ENCODE data around the gene SLC30A3. TPM values are rescaled to one million over a fixed set of nuclear protein-coding genes. Genes with fewer than 3 reads are reported as not detected.
A peak's percentile ranks its signal among the peaks of the same experiment; 100 is the strongest.

The SLC30A3 gene
- total and polyA plus RNA-seq, 5 donors from 2014 or later: 0.05 to 0.10 TPM; not detected in 3

DNA sequence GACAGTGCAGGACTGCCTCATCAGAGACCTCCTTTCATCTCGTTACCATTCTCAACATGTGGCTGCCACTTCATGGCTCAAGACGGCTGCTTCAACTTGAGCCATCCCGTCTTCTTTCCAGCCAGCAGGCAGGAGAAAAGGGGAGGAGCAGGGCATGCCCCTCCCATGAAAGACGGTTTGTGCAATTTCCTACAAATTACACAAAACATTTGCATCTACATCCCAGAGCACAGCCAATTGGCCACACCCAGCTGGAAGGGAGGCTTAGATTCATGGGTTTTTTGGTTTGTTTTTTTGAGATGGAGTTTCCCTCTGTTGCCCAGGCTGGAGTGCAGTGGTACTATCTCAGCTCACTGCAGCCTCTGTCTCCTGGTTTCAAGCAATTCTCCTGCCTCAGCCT lies 33.6 kb upstream of the SLC30A3 start:
- Mint-ChIP-seq H3K4me3 (no peak overlapping the region), H3K9me3 (no peaks in the 10 kb centered on the region), H3K4me1 (no peaks in the 10 kb centered on the region), H3K36me3 (no peaks in the 10 kb centered on the region), H3K27ac (no peak overlapping the region), H3K27me3 (peaks cover 13% of the 10 kb centered on the region)
- Histone ChIP-seq H3K27ac (ENCODE audit: insufficient read depth, low read length, poor library complexity, severe bottlenecking) (no peak overlapping the region), H3K9me3 (ENCODE audit: control insufficient read depth in 2 of 2, low read length in 2 of 2) (no peaks in the 10 kb centered on the region), H3K4me1 (ENCODE audit: control insufficient read depth, insufficient read depth, low read length, poor library complexity, severe bottlenecking) (no peaks in the 10 kb centered on the region), H3K36me3 (ENCODE audit: control insufficient read depth, insufficient read depth, low read length) (no peaks in the 10 kb centered on the region), H3K4me3 (ENCODE audit: low read depth, low read length) (no peak overlapping the region), H3K27me3 (ENCODE audit: control insufficient read depth, insufficient read depth, low read length) (peaks cover 5% of the 10 kb centered on the region)
- ATAC-seq (ENCODE audit: low read depth in 2 of 2): no peak
- DNase-seq: no peak

- Mint-ChIP-seq H3K27ac (no peak overlapping the region), H3K27me3 (peaks cover 18% of the 10 kb centered on the region), H3K36me3 (no peaks in the 10 kb centered on the region), H3K4me1 (no peaks in the 10 kb centered on the region), H3K9me3 (no peaks in the 10 kb centered on the region), H3K4me3 (no peak overlapping the region)
- no peak overlapping the region for H3K4me3 ChIP-seq (ENCODE audit: low read depth, low read length)
- no peaks in the 10 kb centered on the region for H3K9me3 ChIP-seq (ENCODE audit: control insufficient read depth in 2 of 2, low read length in 2 of 2)
- no peaks in the 10 kb centered on the region for H3K4me1 ChIP-seq (ENCODE audit: control insufficient read depth, insufficient read depth, low read length, poor library complexity, severe bottlenecking)
- DNase-seq (no peak), ATAC-seq (ENCODE audit: low read depth in 2 of 2) (no peak)
- H3K27ac ChIP-seq (ENCODE audit: insufficient read depth, low read length, poor library complexity, severe bottlenecking): no peak overlapping the region
- peaks cover 5% of the 10 kb centered on the region for H3K27me3 ChIP-seq (ENCODE audit: control insufficient read depth, insufficient read depth, low read length)
- no peaks in the 10 kb centered on the region for H3K36me3 ChIP-seq (ENCODE audit: control insufficient read depth, insufficient read depth, low read length)
Observed at GRCh38 chr2:27294928-27295327, 32.1 kb upstream of the SLC30A3 start.

DNA sequence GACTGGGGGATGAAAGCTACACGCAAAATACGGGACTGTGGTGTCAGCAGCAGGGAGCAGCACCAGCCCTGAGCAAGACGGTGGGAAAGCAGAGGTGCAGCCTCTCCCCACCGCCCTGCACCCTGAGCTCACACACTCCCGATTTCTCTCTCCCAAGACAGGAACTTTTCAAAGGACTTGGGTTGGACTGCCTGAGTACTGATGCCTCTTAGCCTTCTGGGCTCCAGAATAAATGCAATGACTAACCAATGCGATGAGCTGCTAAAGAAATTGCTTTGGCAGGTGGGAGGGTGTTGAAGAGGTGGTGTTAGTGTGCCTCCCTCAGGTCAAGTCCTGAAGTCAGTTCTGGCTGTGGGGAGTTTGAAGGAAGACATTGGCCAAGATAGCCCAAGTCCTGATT lies 29.0 kb upstream of the SLC30A3 start:
- Histone ChIP-seq H3K9me3 (ENCODE audit: control insufficient read depth in 2 of 2, low read length in 2 of 2) (no peaks in the 10 kb centered on the region), H3K27me3 (ENCODE audit: control insufficient read depth, insufficient read depth, low read length) (peaks cover 12% of the 10 kb centered on the region), H3K27ac (ENCODE audit: insufficient read depth, low read length, poor library complexity, severe bottlenecking) (no peak overlapping the region), H3K36me3 (ENCODE audit: control insufficient read depth, insufficient read depth, low read length) (no peaks in the 10 kb centered on the region), H3K4me1 (ENCODE audit: control insufficient read depth, insufficient read depth, low read length, poor library complexity, severe bottlenecking) (no peaks in the 10 kb centered on the region), H3K4me3 (ENCODE audit: low read depth, low read length) (no peak overlapping the region)
- no peaks in the 10 kb centered on the region for H3K4me1 Mint-ChIP-seq
- no peak overlapping the region for H3K4me3 Mint-ChIP-seq
- DNase-seq (no peak), ATAC-seq (ENCODE audit: low read depth in 2 of 2) (no peak)
- no peaks in the 10 kb centered on the region for H3K36me3 Mint-ChIP-seq
- H3K27me3 Mint-ChIP-seq: peaks cover 37% of the 10 kb centered on the region
- H3K9me3 Mint-ChIP-seq: peaks cover 0 to 1% (median 0%) of the 10 kb centered on the region in 7 donors
- peak overlapping the region in 1 of 3 donors; percentile 38 for H3K27ac Mint-ChIP-seq

- H3K9me3 Mint-ChIP-seq: peaks cover 0 to 1% (median 0%) of the 10 kb centered on the region in 7 donors
- peaks cover 12% of the 10 kb centered on the region for H3K27me3 ChIP-seq (ENCODE audit: control insufficient read depth, insufficient read depth, low read length)
- ATAC-seq (ENCODE audit: low read depth in 2 of 2) (no peak), DNase-seq (no peak)
- H3K4me3 ChIP-seq (ENCODE audit: low read depth, low read length): no peak overlapping the region
- no peaks in the 10 kb centered on the region for H3K4me1 Mint-ChIP-seq
- no peak overlapping the region for H3K27ac ChIP-seq (ENCODE audit: insufficient read depth, low read length, poor library complexity, severe bottlenecking)
- no peak overlapping the region for H3K4me3 Mint-ChIP-seq
- H3K27me3 Mint-ChIP-seq: peaks cover 42% of the 10 kb centered on the region
- no peaks in the 10 kb centered on the region for H3K4me1 ChIP-seq (ENCODE audit: control insufficient read depth, insufficient read depth, low read length, poor library complexity, severe bottlenecking)
- H3K9me3 ChIP-seq (ENCODE audit: control insufficient read depth in 2 of 2, low read length in 2 of 2): no peaks in the 10 kb centered on the region
- H3K36me3 Mint-ChIP-seq: no peaks in the 10 kb centered on the region
- H3K36me3 ChIP-seq (ENCODE audit: control insufficient read depth, insufficient read depth, low read length): no peaks in the 10 kb centered on the region
- no peak overlapping the region for H3K27ac Mint-ChIP-seq
Observed at GRCh38 chr2:27290549-27290948, 27.7 kb upstream of the SLC30A3 start.

- no peaks in the 10 kb centered on the region for H3K9me3 ChIP-seq (ENCODE audit: control insufficient read depth in 2 of 2, low read length in 2 of 2)
- no peak for ATAC-seq (ENCODE audit: low read depth in 2 of 2)
- no peak for DNase-seq
- Mint-ChIP-seq H3K27ac (no peak overlapping the region), H3K4me1 (no peaks in the 10 kb centered on the region), H3K36me3 (no peaks in the 10 kb centered on the region), H3K27me3 (peaks cover 42% of the 10 kb centered on the region), H3K9me3 (peaks cover 0 to 1% (median 0%) of the 10 kb centered on the region in 7 donors), H3K4me3 (no peak overlapping the region)
- H3K4me1 ChIP-seq (ENCODE audit: control insufficient read depth, insufficient read depth, low read length, poor library complexity, severe bottlenecking): no peaks in the 10 kb centered on the region
- no peaks in the 10 kb centered on the region for H3K36me3 ChIP-seq (ENCODE audit: control insufficient read depth, insufficient read depth, low read length)
- no peak overlapping the region for H3K27ac ChIP-seq (ENCODE audit: insufficient read depth, low read length, poor library complexity, severe bottlenecking)
- H3K27me3 ChIP-seq (ENCODE audit: control insufficient read depth, insufficient read depth, low read length): peaks cover 19% of the 10 kb centered on the region
- H3K4me3 ChIP-seq (ENCODE audit: low read depth, low read length): no peak overlapping the region
Observed at GRCh38 chr2:27288610-27289009, 25.8 kb upstream of the SLC30A3 start.

GRCh38 chr2:27285481-27285880 lies 22.6 kb upstream of the SLC30A3 start:
- no peaks in the 10 kb centered on the region for H3K36me3 Mint-ChIP-seq
- Histone ChIP-seq H3K36me3 (ENCODE audit: control insufficient read depth, insufficient read depth, low read length) (no peaks in the 10 kb centered on the region), H3K27me3 (ENCODE audit: control insufficient read depth, insufficient read depth, low read length) (peaks cover 19% of the 10 kb centered on the region), H3K27ac (ENCODE audit: insufficient read depth, low read length, poor library complexity, severe bottlenecking) (no peak overlapping the region), H3K4me1 (ENCODE audit: control insufficient read depth, insufficient read depth, low read length, poor library complexity, severe bottlenecking) (no peaks in the 10 kb centered on the region), H3K9me3 (ENCODE audit: control insufficient read depth in 2 of 2, low read length in 2 of 2) (no peaks in the 10 kb centered on the region), H3K4me3 (ENCODE audit: low read depth, low read length) (no peak overlapping the region)
- H3K4me3 Mint-ChIP-seq: no peak overlapping the region
- no peaks in the 10 kb centered on the region for H3K4me1 Mint-ChIP-seq
- no peak overlapping the region for H3K27ac Mint-ChIP-seq
- H3K27me3 Mint-ChIP-seq: peaks cover 42% of the 10 kb centered on the region
- no peak for ATAC-seq (ENCODE audit: low read depth in 2 of 2)
- no peak for DNase-seq
- peaks cover 0 to 1% (median 0%) of the 10 kb centered on the region in 7 donors for H3K9me3 Mint-ChIP-seq

DNA sequence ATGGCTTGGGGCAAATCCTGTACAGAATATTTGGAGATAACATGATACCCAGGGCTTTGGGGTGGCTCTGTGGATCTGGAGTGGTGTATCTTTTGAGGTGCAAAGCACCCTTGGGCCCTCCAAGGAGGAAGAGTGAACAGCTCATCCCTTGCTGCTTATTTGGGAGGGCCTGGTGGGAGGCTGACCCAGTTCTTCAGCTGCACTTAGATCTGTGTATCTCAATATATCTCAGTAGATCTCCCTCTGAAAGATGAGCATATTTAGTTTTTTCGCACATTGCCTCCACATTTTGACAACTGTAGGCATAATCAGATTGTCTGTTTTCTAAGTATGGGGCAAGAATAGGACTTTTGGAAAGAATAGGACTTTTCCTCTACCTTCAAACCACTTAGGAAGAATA lies 22.1 kb upstream of the SLC30A3 start:
- Histone ChIP-seq H3K36me3 (ENCODE audit: control insufficient read depth, insufficient read depth, low read length) (no peaks in the 10 kb centered on the region), H3K4me3 (ENCODE audit: low read depth, low read length) (no peak overlapping the region), H3K9me3 (ENCODE audit: control insufficient read depth in 2 of 2, low read length in 2 of 2) (no peaks in the 10 kb centered on the region), H3K27me3 (ENCODE audit: control insufficient read depth, insufficient read depth, low read length) (peaks cover 19% of the 10 kb centered on the region), H3K4me1 (ENCODE audit: control insufficient read depth, insufficient read depth, low read length, poor library complexity, severe bottlenecking) (no peaks in the 10 kb centered on the region), H3K27ac (ENCODE audit: insufficient read depth, low read length, poor library complexity, severe bottlenecking) (no peak overlapping the region)
- H3K27me3 Mint-ChIP-seq: peaks cover 44% of the 10 kb centered on the region
- H3K36me3 Mint-ChIP-seq: no peaks in the 10 kb centered on the region
- ATAC-seq (ENCODE audit: low read depth in 2 of 2): no peak
- H3K4me3 Mint-ChIP-seq: no peak overlapping the region
- no peak for DNase-seq
- H3K4me1 Mint-ChIP-seq: peaks cover under 1 to 2% (median 1%) of the 10 kb centered on the region in 4 donors
- H3K9me3 Mint-ChIP-seq: peaks cover 0 to 1% (median 0%) of the 10 kb centered on the region in 7 donors
- H3K27ac Mint-ChIP-seq: peak overlapping the region in 1 of 3 donors; percentile 3

DNA sequence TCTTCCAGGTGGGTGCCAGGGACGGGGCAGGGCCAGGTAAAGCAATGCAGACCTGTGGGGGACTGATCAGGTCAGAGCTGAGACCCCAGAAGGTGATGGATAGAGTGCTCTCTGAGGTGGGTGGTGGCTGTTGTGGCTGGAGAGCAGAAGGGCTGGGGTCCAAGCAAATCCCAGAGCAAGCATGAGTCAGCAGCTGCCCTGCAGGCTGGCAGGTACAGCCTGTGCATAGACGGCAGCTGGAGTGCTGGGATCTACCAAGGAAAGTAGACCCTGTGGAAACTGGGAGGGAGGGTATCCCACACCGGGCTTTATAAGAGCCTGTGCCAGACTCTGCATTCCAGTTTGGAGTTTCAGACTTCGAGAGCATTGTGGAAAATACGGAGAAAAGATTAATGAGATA lies 20.0 kb upstream of the SLC30A3 start:
- Histone ChIP-seq H3K4me1 (ENCODE audit: control insufficient read depth, insufficient read depth, low read length, poor library complexity, severe bottlenecking) (no peaks in the 10 kb centered on the region), H3K27ac (ENCODE audit: insufficient read depth, low read length, poor library complexity, severe bottlenecking) (no peak overlapping the region), H3K9me3 (ENCODE audit: control insufficient read depth in 2 of 2, low read length in 2 of 2) (no peaks in the 10 kb centered on the region), H3K4me3 (ENCODE audit: low read depth, low read length) (no peak overlapping the region), H3K36me3 (ENCODE audit: control insufficient read depth, insufficient read depth, low read length) (no peaks in the 10 kb centered on the region), H3K27me3 (ENCODE audit: control insufficient read depth, insufficient read depth, low read length) (peaks cover 13% of the 10 kb centered on the region)
- no peak overlapping the region for H3K27ac Mint-ChIP-seq
- H3K4me3 Mint-ChIP-seq: no peak overlapping the region
- peaks cover 32% of the 10 kb centered on the region for H3K27me3 Mint-ChIP-seq
- DNase-seq (no peak), ATAC-seq (ENCODE audit: low read depth in 2 of 2) (no peak)
- no peaks in the 10 kb centered on the region for H3K9me3 Mint-ChIP-seq
- no peaks in the 10 kb centered on the region for H3K36me3 Mint-ChIP-seq
- H3K4me1 Mint-ChIP-seq: peaks cover 2 to 5% (median 4%) of the 10 kb centered on the region in 4 donors

Measured in CD4-positive, CD25-positive, alpha-beta regulatory T cell (primary cell).